Liver (tissue), 9 donors: ENCODE measurements around the gene CX3CR1. TPM values are rescaled to one million over a fixed set of nuclear protein-coding genes. Genes with fewer than 3 reads are reported as not detected.
"Not testable (repeated sequence)": the region's sequence is repeated elsewhere in the genome, so short reads cannot be mapped to it uniquely, and the experiment has no call there.

Experiments used
- DNase-seq: peaks from one replicate; pipeline ENCODE4 v3.0.0-alpha.2; 2017; ENCODE audit warnings: low spot score
- H3K27ac ChIP-seq, 2 donors: one replicate each; pipeline ENCODE4 v1.7.0; 2013; ENCODE audit warnings: inconsistent platforms in 2 of 2, low read length in 2 of 2, control low read depth in 1 of 2, low read depth in 1 of 2, mild to moderate bottlenecking in 1 of 2
- H3K27me3 ChIP-seq, 4 donors: one replicate each; pipeline versions ENCODE4 v1.6.1 to v1.7.0; 2013; ENCODE audit warnings: low read length in 3 of 4, inconsistent platforms in 1 of 4, mild to moderate bottlenecking in 1 of 4, moderate library complexity in 1 of 4; ENCODE audit not compliant: control insufficient read depth in 4 of 4, insufficient read depth in 4 of 4
- H3K36me3 ChIP-seq, 4 donors: one replicate each; pipeline versions ENCODE4 v1.6.1 to v1.7.0; 2013; ENCODE audit warnings: low read length in 3 of 4, mild to moderate bottlenecking in 3 of 4, low read depth in 1 of 4, moderate library complexity in 1 of 4; ENCODE audit not compliant: control insufficient read depth in 4 of 4, insufficient read depth in 3 of 4
- H3K4me1 ChIP-seq, 4 donors: one replicate each; pipeline versions ENCODE4 v1.6.1 to v1.7.0; 2013; ENCODE audit warnings: low read length in 3 of 4, mild to moderate bottlenecking in 3 of 4, moderate library complexity in 1 of 4; ENCODE audit not compliant: control insufficient read depth in 4 of 4, insufficient read depth in 4 of 4
- H3K4me3 ChIP-seq, 3 donors: one replicate each; pipeline versions ENCODE4 v1.6.1 to v1.7.0; 2013; ENCODE audit warnings: low read length in 3 of 3, control low read depth in 1 of 3, low read depth in 1 of 3, mild to moderate bottlenecking in 1 of 3
- H3K9ac ChIP-seq, 2 donors: one replicate each; pipeline ENCODE4 v1.7.0; 2013; ENCODE audit warnings: low read length in 2 of 2, mild to moderate bottlenecking in 2 of 2, moderate library complexity in 2 of 2, control low read depth in 1 of 2, low read depth in 1 of 2
- H3K9me3 ChIP-seq, 4 donors: one replicate each; pipeline versions ENCODE4 v1.6.1 to v1.7.0; 2013; ENCODE audit warnings: low read length in 3 of 4; ENCODE audit not compliant: control insufficient read depth in 4 of 4
- EGR1 ChIP-seq, 2 donors: IDR thresholded peaks; 2 replicates each; pipeline ENCODE4 v1.6.1; 2016 to 2018; ENCODE audit warnings: antibody characterized with exemption in 2 of 2, low read depth in 2 of 2
- FOXA1 ChIP-seq: IDR thresholded peaks from 2 replicates; pipeline ENCODE4 v1.6.1; 2016; ENCODE audit warnings: antibody characterized with exemption
- FOXA2 ChIP-seq: IDR thresholded peaks from 2 replicates; pipeline ENCODE4 v1.6.1; 2016; ENCODE audit warnings: antibody characterized with exemption
- GABPA ChIP-seq, 2 donors: IDR thresholded peaks in 1 of 2; conservative IDR thresholded peaks in 1 of 2; 2 replicates each; pipeline ENCODE4 v1.6.1; 2016; ENCODE audit warnings: antibody characterized with exemption in 2 of 2, mild to moderate bottlenecking in 1 of 2, moderate library complexity in 1 of 2
- HNF4A ChIP-seq, 2 donors: conservative IDR thresholded peaks; 2 replicates each; pipeline ENCODE4 v1.6.1; 2016; ENCODE audit warnings: antibody characterized with exemption in 2 of 2, mild to moderate bottlenecking in 2 of 2
- HNF4G ChIP-seq: IDR thresholded peaks from 2 replicates; pipeline ENCODE4 v1.6.1; 2016; ENCODE audit warnings: antibody characterized with exemption
- JUND ChIP-seq, 2 donors: IDR thresholded peaks; 2 replicates each; pipeline ENCODE4 v1.6.1; 2016; ENCODE audit warnings: antibody characterized with exemption in 2 of 2
- NR2F2 ChIP-seq: IDR thresholded peaks from 2 replicates; pipeline ENCODE4 v1.6.1; 2016; ENCODE audit warnings: antibody characterized with exemption
- RAD21 ChIP-seq, 2 donors: IDR thresholded peaks; 2 replicates each; pipeline ENCODE4 v1.6.1; 2016; ENCODE audit warnings: antibody characterized with exemption in 2 of 2, mild to moderate bottlenecking in 2 of 2
- RXRA ChIP-seq, 2 donors: IDR thresholded peaks; 2 replicates each; pipeline ENCODE4 v1.6.1; 2017 to 2018; ENCODE audit warnings: antibody characterized with exemption in 2 of 2, mild to moderate bottlenecking in 1 of 2
- SP1 ChIP-seq: IDR thresholded peaks from 2 replicates; pipeline ENCODE4 v1.6.1; 2018; ENCODE audit warnings: antibody characterized with exemption, mild to moderate bottlenecking
- TAF1 ChIP-seq: conservative IDR thresholded peaks from 2 replicates; pipeline ENCODE4 v1.6.1; 2016; ENCODE audit warnings: antibody characterized with exemption, mild to moderate bottlenecking
- YY1 ChIP-seq: IDR thresholded peaks from 2 replicates; pipeline ENCODE4 v1.6.1; 2016; ENCODE audit warnings: antibody characterized with exemption, mild to moderate bottlenecking
- WGBS: extraction: QIAGEN DNeasy Blood & Tissue Kit; methylation state at CpG from one replicate; pipeline ENCODE4 v1.1.7; 2013; 5-methylcytosine and 5-hydroxymethylcytosine counted together
- polyA plus RNA-seq, 2 donors: library from polyadenylated mRNA; stranded (reverse) in 1 of 2; unstranded in 1 of 2; fragments of 200-250 nt in 1 of 2; fragments of >200 nt in 1 of 2; fragmentation: Nextera tagmentation in 1 of 2; extraction: Ambion mirVana in 1 of 2; gene quantifications; one replicate each; pipeline versions ENCODE4 v1.2.1 to v1.2.3, GENCODE V29; 2013 to 2015
- total RNA-seq, 2 donors: library from RNA; depleted of rRNA; stranded (reverse); fragments of >200 nt; gene quantifications; one replicate each; pipeline ENCODE4 v1.2.3, GENCODE V29; 2014
- TF ChIP-seq, protein P1 (sequence below): IDR thresholded peaks from 2 replicates; pipeline ENCODE4 v1.6.1; 2016; ENCODE audit warnings: antibody characterized with exemption
- TF ChIP-seq, protein P2 (sequence below): fragments of 150-350 bp; IDR thresholded peaks from 2 replicates; pipeline ENCODE4 v1.5.1; 2017; ENCODE audit warnings: improper control_type of control experiment, low read depth, low read length; ENCODE audit not compliant: missing input control
- TF ChIP-seq, protein P3 (sequence below): IDR thresholded peaks from 2 replicates; pipeline ENCODE4 v1.6.1; 2016; ENCODE audit warnings: antibody characterized with exemption
- TF ChIP-seq, protein P4 (sequence below): IDR thresholded peaks from 2 replicates; pipeline ENCODE4 v1.6.1; 2016; ENCODE audit warnings: antibody characterized with exemption, mild to moderate bottlenecking
- TF ChIP-seq, protein P5 (sequence below): IDR thresholded peaks from 2 replicates; pipeline ENCODE4 v1.6.1; 2016; ENCODE audit warnings: antibody characterized with exemption
- donor health status: healthy.
- donor health status: healthy.
- donor health status: healthy.
- donor health status: healthy.
- donor health status: healthy.

Gene CX3CR1
- total and polyA plus RNA-seq, 4 donors, result 0.33 to 1.9 (median 0.55) TPM

DNA sequence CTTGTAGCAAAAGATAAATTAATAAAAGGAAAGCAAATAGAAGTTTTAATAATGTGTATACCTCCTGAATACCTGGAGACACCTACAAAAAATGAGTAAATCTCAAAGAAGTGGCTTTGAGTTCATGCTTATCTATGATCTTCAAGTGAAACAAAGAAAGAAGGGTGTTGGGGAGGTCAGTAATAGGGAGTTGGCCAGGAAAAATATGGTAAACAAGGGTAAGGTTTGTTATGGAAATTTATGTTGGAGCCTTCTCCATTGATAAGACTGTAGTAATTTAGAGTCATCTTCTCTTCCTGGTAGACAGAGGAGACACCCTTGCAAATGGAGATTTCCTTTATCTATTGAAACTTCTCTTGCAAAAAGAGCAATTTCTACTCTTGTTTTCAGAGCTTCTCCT is 43.1 kb upstream of the CX3CR1 start:
- H3K4me1 ChIP-seq, result peaks cover 0 to 6% (median under 1%) of the 10 kb centered on the region in 4 donors
- DNase-seq, result no peak
- no peaks in the 10 kb centered on the region for H3K9me3 ChIP-seq
- H3K4me3 ChIP-seq, result no peak overlapping the region
- no peaks in the 10 kb centered on the region for H3K36me3 ChIP-seq
- TF ChIP-seq YY1 (no peak), RAD21 (IDR thresholded peaks at IDR 0.05) (no peak), EGR1 (IDR thresholded peaks at IDR 0.05; ENCODE audit: low read depth in 2 of 2) (no peak), TAF1 (no peak), FOXA2 (no peak), NR2F2 (no peak), HNF4A (conservative IDR thresholded peaks at IDR 0.05) (no peak), JUND (IDR thresholded peaks at IDR 0.05) (no peak), SP1 (no peak), FOXA1 (no peak), GABPA (IDR thresholded peaks at IDR 0.05 in 1 of 2, conservative IDR thresholded peaks at IDR 0.05 in 1 of 2) (no peak), HNF4G (no peak), RXRA (IDR thresholded peaks at IDR 0.05) (no peak)
- TF ChIP-seq, protein P1, sequence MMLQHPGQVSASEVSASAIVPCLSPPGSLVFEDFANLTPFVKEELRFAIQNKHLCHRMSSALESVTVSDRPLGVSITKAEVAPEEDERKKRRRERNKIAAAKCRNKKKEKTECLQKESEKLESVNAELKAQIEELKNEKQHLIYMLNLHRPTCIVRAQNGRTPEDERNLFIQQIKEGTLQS, result no peak
- TF ChIP-seq, protein P2, sequence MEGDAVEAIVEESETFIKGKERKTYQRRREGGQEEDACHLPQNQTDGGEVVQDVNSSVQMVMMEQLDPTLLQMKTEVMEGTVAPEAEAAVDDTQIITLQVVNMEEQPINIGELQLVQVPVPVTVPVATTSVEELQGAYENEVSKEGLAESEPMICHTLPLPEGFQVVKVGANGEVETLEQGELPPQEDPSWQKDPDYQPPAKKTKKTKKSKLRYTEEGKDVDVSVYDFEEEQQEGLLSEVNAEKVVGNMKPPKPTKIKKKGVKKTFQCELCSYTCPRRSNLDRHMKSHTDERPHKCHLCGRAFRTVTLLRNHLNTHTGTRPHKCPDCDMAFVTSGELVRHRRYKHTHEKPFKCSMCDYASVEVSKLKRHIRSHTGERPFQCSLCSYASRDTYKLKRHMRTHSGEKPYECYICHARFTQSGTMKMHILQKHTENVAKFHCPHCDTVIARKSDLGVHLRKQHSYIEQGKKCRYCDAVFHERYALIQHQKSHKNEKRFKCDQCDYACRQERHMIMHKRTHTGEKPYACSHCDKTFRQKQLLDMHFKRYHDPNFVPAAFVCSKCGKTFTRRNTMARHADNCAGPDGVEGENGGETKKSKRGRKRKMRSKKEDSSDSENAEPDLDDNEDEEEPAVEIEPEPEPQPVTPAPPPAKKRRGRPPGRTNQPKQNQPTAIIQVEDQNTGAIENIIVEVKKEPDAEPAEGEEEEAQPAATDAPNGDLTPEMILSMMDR, result no peak
- TF ChIP-seq, protein P3, sequence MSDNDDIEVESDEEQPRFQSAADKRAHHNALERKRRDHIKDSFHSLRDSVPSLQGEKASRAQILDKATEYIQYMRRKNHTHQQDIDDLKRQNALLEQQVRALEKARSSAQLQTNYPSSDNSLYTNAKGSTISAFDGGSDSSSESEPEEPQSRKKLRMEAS, result no peak
- TF ChIP-seq, protein P4, sequence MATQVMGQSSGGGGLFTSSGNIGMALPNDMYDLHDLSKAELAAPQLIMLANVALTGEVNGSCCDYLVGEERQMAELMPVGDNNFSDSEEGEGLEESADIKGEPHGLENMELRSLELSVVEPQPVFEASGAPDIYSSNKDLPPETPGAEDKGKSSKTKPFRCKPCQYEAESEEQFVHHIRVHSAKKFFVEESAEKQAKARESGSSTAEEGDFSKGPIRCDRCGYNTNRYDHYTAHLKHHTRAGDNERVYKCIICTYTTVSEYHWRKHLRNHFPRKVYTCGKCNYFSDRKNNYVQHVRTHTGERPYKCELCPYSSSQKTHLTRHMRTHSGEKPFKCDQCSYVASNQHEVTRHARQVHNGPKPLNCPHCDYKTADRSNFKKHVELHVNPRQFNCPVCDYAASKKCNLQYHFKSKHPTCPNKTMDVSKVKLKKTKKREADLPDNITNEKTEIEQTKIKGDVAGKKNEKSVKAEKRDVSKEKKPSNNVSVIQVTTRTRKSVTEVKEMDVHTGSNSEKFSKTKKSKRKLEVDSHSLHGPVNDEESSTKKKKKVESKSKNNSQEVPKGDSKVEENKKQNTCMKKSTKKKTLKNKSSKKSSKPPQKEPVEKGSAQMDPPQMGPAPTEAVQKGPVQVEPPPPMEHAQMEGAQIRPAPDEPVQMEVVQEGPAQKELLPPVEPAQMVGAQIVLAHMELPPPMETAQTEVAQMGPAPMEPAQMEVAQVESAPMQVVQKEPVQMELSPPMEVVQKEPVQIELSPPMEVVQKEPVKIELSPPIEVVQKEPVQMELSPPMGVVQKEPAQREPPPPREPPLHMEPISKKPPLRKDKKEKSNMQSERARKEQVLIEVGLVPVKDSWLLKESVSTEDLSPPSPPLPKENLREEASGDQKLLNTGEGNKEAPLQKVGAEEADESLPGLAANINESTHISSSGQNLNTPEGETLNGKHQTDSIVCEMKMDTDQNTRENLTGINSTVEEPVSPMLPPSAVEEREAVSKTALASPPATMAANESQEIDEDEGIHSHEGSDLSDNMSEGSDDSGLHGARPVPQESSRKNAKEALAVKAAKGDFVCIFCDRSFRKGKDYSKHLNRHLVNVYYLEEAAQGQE, result no peak
- TF ChIP-seq, protein P5, sequence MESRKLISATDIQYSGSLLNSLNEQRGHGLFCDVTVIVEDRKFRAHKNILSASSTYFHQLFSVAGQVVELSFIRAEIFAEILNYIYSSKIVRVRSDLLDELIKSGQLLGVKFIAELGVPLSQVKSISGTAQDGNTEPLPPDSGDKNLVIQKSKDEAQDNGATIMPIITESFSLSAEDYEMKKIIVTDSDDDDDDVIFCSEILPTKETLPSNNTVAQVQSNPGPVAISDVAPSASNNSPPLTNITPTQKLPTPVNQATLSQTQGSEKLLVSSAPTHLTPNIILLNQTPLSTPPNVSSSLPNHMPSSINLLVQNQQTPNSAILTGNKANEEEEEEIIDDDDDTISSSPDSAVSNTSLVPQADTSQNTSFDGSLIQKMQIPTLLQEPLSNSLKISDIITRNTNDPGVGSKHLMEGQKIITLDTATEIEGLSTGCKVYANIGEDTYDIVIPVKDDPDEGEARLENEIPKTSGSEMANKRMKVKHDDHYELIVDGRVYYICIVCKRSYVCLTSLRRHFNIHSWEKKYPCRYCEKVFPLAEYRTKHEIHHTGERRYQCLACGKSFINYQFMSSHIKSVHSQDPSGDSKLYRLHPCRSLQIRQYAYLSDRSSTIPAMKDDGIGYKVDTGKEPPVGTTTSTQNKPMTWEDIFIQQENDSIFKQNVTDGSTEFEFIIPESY, result no peak
- H3K27me3 ChIP-seq, result no peaks in the 10 kb centered on the region
- no peak overlapping the region for H3K27ac ChIP-seq
- H3K9ac ChIP-seq, result no peak overlapping the region

DNA sequence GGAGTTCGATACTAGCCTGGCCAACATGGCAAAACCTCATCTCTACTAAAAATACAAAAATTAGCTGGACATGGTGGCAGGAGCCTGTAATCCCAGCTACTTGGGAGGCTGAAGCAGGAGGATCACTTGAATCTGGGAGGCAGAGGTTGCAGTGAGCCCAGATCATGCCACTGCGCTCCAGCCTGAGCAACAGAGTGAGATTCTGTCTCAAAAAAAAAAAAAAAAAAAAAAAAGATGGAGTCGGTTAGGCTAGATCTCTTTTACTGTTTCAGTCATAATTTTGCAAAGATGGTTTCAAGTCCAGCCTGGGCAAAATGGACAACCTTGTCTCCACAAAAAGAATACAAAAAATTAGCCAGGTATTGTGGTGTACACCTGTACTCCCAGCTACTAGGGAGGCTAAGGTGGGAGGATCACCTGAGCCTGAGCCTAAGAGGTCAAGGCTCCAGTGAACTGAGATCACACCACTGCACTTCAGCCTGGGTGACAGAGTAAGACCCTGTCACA is 42.4 kb upstream of the CX3CR1 start:
- H3K9me3 ChIP-seq, H3K4me3 ChIP-seq, H3K36me3 ChIP-seq, H3K27me3 ChIP-seq, DNase-seq, H3K27ac ChIP-seq, H3K9ac ChIP-seq: not testable (repeated sequence)
- 64% methylated on average over 3 of the region's 3 CpGs for WGBS
- H3K4me1 ChIP-seq, result peaks cover 0 to 12% (median 3%) of the 10 kb centered on the region in 4 donors

DNA sequence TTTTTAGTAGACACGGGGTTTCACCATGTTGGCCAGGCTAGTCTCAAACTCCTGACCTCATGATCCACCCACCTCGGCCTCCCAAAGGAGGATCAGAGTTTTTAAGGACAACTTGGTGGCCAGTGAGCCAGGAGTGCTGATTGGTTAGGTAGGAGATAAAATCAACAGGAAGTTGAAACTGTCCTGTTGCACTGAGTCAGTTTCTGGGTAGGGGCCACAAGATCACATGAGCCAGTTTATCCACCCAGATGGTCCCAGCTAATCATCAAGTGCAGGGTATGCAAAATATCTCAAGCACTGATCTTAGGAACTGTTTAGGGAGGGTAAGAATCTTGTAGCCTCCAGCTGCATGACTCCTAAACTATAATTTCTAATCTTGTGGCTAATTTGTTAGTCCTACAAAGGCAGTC is 41.7 kb upstream of the CX3CR1 start:
- H3K9ac ChIP-seq, DNase-seq, H3K9me3 ChIP-seq, H3K27me3 ChIP-seq, H3K27ac ChIP-seq, H3K4me3 ChIP-seq, H3K36me3 ChIP-seq: not testable (repeated sequence)
- peaks cover 2 to 15% (median 5%) of the 10 kb centered on the region in 4 donors for H3K4me1 ChIP-seq
- 93% methylated on average over 2 of the region's 2 CpGs for WGBS
